HepG2 (cell line): ENCODE measurements around the gene HK2. TPM values are rescaled to one million over a fixed set of nuclear protein-coding genes. Genes with fewer than 3 reads are reported as not detected.

Experiments
- ATAC-seq: fragments of 200-7000 bp; cut with Tn5 transposase; 3 replicates; pipeline ENCODE4 v1.9.1; 2020; ENCODE audit warnings: mild to moderate bottlenecking, moderate library complexity
- BruUV-seq: library from RNA; stranded (reverse); fragments of 400-500 nt; replicated peaks from 2 replicates; lab custom pipeline; 2021; lab: Mats Ljungman, UMichigan
- CTCF ChIA-PET: fragments of 300-600 bp; formaldehyde crosslinking; extraction: SDS; loops from one replicate; lab custom pipeline; 2021; ENCODE audit warnings: low total read pairs, inconsistent platforms, low intra/inter-chr PET ratio; lab: Yijun Ruan, JAX
- POLR2A ChIA-PET: fragments of 350-600 bp; sonication (Branson Sonifier 250); formaldehyde crosslinking; loops from one replicate; lab custom pipeline; 2020; ENCODE audit warnings: antibody characterized with exemption, inconsistent platforms; lab: Yijun Ruan, JAX
- DNase-seq: peaks from one replicate; pipeline ENCODE4 v3.0.0-alpha.2; 2015; ENCODE audit warnings: low spot score
- FAIRE-seq: peaks from 3 replicates; lab custom pipeline; 2011; peaks lifted over from hg19 to GRCh38; lab: Jason Lieb, UNC
- H2AFZ ChIP-seq: one replicate; pipeline ENCODE4 v1.6.1; 2011; ENCODE audit warnings: low read length, inconsistent platforms
- H3K27ac ChIP-seq: fragments of 300-600 bp; 3 replicates; pipeline ENCODE4 v1.8.0; 2011; ENCODE audit warnings: mixed run types, mild to moderate bottlenecking, mixed read lengths, low read length, inconsistent platforms; ENCODE audit not compliant: insufficient read depth; ENCODE audit errors: extremely low read length
- H3K27me3 ChIP-seq, 2 experiments: fragments of 200-600 bp in 1 of 2; 2 replicates in 1 of 2; 3 replicates in 1 of 2; pipeline versions ENCODE4 v1.6.0 to v1.8.0; 2011; ENCODE audit warnings: low read length in 2 of 2, mild to moderate bottlenecking in 2 of 2, moderate library complexity in 2 of 2, inconsistent platforms in 1 of 2; ENCODE audit not compliant: insufficient read depth in 2 of 2, control insufficient read depth in 1 of 2
- H3K36me3 ChIP-seq, 2 experiments: fragments of 200-600 bp in 1 of 2; replicated peaks in 1 of 2; 2 replicates in 1 of 2; 3 replicates in 1 of 2; pipeline versions ENCODE4 v1.5.1 to v1.8.0; 2011; ENCODE audit warnings: low read length in 2 of 2, inconsistent platforms in 1 of 2; ENCODE audit not compliant: insufficient read depth in 2 of 2, control insufficient read depth in 1 of 2
- H3K4me1 ChIP-seq: 2 replicates; pipeline ENCODE4 v1.5.1; 2012; ENCODE audit warnings: low read length, inconsistent platforms; ENCODE audit not compliant: insufficient read depth
- H3K4me2 ChIP-seq: 2 replicates; pipeline ENCODE4 v1.6.0; 2011; ENCODE audit warnings: low read depth, low read length, inconsistent platforms
- H3K4me3 ChIP-seq, 3 experiments: fragments of 200-600 bp in 1 of 3; sonication (generic), shearing (Covaris generic) in 1 of 3; replicated peaks in 1 of 3; 2 replicates each; pipeline ENCODE4 v1.5.1; 2011 to 2016; ENCODE audit warnings: low read length in 3 of 3, inconsistent platforms in 2 of 3, low read depth in 2 of 3, mild to moderate bottlenecking in 2 of 3, control low read depth in 1 of 3, mixed read lengths in 1 of 3; ENCODE audit not compliant: insufficient read depth in 1 of 3
- H3K79me2 ChIP-seq: one replicate; pipeline ENCODE4 v1.6.1; 2011; ENCODE audit warnings: low read length, inconsistent platforms; ENCODE audit not compliant: insufficient read depth
- H3K9ac ChIP-seq: 2 replicates; pipeline ENCODE4 v1.6.0; 2011; ENCODE audit warnings: mild to moderate bottlenecking, low read depth, low read length, inconsistent platforms; ENCODE audit not compliant: insufficient read depth
- H3K9me3 ChIP-seq: 2 replicates; pipeline ENCODE4 v1.5.1; 2012; ENCODE audit warnings: mild to moderate bottlenecking, low read length
- H4K20me1 ChIP-seq: 2 replicates; pipeline ENCODE4 v1.6.0; 2011; ENCODE audit warnings: inconsistent platforms, mild to moderate bottlenecking, low read length, moderate library complexity; ENCODE audit not compliant: insufficient read depth
- AHR ChIP-seq: IDR thresholded peaks from 2 replicates; pipeline ENCODE4 v1.6.1; 2018; ENCODE audit warnings: missing genetic modification reagents, missing compliant biosample characterization
- ARID2 ChIP-seq: sonication (generic); formaldehyde crosslinking; IDR thresholded peaks from 2 replicates; pipeline ENCODE4 v1.8.1; 2022; ENCODE audit warnings: mild to moderate bottlenecking, missing genetic modification reagents, borderline replicate concordance
- HMG20B ChIP-seq: conservative IDR thresholded peaks from 2 replicates; pipeline ENCODE4 v1.6.1; 2016; ENCODE audit warnings: missing genetic modification reagents, missing compliant biosample characterization
- ISL2 ChIP-seq: sonication (generic); formaldehyde crosslinking; IDR thresholded peaks from 2 replicates; pipeline ENCODE4 v1.5.0; 2020; ENCODE audit warnings: missing genetic modification reagents
- KDM4B ChIP-seq: sonication (generic); formaldehyde crosslinking; IDR thresholded peaks from 2 replicates; pipeline ENCODE4 v1.4.0; 2020; ENCODE audit warnings: missing genetic modification reagents
- KMT2A ChIP-seq: sonication (generic); formaldehyde crosslinking; IDR thresholded peaks from 2 replicates; pipeline ENCODE4 v1.4.0; 2020; ENCODE audit warnings: missing genetic modification reagents
- LCORL ChIP-seq, 2 experiments: fragments of 450-650 bp in 1 of 2; sonication (generic) in 1 of 2; formaldehyde crosslinking in 1 of 2; IDR thresholded peaks; 2 replicates each; pipeline versions ENCODE4 v1.5.0 to v1.6.1; 2017 to 2020; ENCODE audit warnings: antibody characterized with exemption in 1 of 2, missing genetic modification reagents in 1 of 2
- MEIS1 ChIP-seq: sonication (generic); formaldehyde crosslinking; IDR thresholded peaks from 2 replicates; pipeline ENCODE4 v1.9.0; 2021; ENCODE audit warnings: mild to moderate bottlenecking, missing genetic modification reagents, moderate library complexity, borderline replicate concordance
- NR2F1 ChIP-seq, 2 experiments: fragments of 450-650 bp in 1 of 2; formaldehyde crosslinking in 1 of 2; IDR thresholded peaks; 2 replicates each; pipeline versions ENCODE4 v1.5.0 to v1.6.1; 2016 to 2020; ENCODE audit warnings: mild to moderate bottlenecking in 1 of 2, missing compliant biosample characterization in 1 of 2, missing genetic modification reagents in 1 of 2, moderate library complexity in 1 of 2
- THAP11 ChIP-seq: IDR thresholded peaks from 2 replicates; pipeline ENCODE4 v1.6.1; 2016; ENCODE audit warnings: missing biosample characterization, missing genetic modification reagents
- ZKSCAN8 ChIP-seq: IDR thresholded peaks from 2 replicates; pipeline ENCODE4 v1.6.1; 2016; ENCODE audit warnings: borderline replicate concordance, missing genetic modification reagents, missing compliant biosample characterization
- ZNF235 ChIP-seq: sonication (generic); formaldehyde crosslinking; IDR thresholded peaks from 2 replicates; pipeline ENCODE4 v1.8.1; 2023; ENCODE audit warnings: mild to moderate bottlenecking, missing genetic modification reagents, borderline replicate concordance
- ZNF350 ChIP-seq: sonication (generic); formaldehyde crosslinking; IDR thresholded peaks from 2 replicates; pipeline ENCODE4 v1.4.0; 2020; ENCODE audit warnings: mild to moderate bottlenecking, low read depth, missing genetic modification reagents, borderline replicate concordance
- ZNF530 ChIP-seq: sonication (generic); formaldehyde crosslinking; IDR thresholded peaks from 2 replicates; pipeline ENCODE4 v1.5.0; 2020; ENCODE audit warnings: low read depth, mild to moderate bottlenecking, missing genetic modification reagents
- ZNF589 ChIP-seq: sonication (generic); formaldehyde crosslinking; conservative IDR thresholded peaks from 2 replicates; pipeline ENCODE4 v1.8.0; 2022; ENCODE audit warnings: mild to moderate bottlenecking, moderate library complexity, missing genetic modification reagents
- ZNF720 ChIP-seq: sonication (generic); formaldehyde crosslinking; IDR thresholded peaks from 2 replicates; pipeline ENCODE4 v1.4.0; 2020; ENCODE audit warnings: missing genetic modification reagents
- ZNF772 ChIP-seq: sonication (generic); formaldehyde crosslinking; IDR thresholded peaks from 2 replicates; pipeline ENCODE4 v1.5.0; 2020; ENCODE audit warnings: mild to moderate bottlenecking, missing genetic modification reagents
- ZNF773 ChIP-seq: sonication (generic); formaldehyde crosslinking; IDR thresholded peaks from 2 replicates; pipeline ENCODE4 v1.4.0; 2020; ENCODE audit warnings: missing genetic modification reagents, borderline replicate concordance
- WGBS: methylation state at CpG from one replicate; pipeline ENCODE4 v1.1.6; 2017; ENCODE audit warnings: low lambda C conversion rate; 5-methylcytosine and 5-hydroxymethylcytosine counted together
- in situ Hi-C: cut with HindIII; loops from 2 replicates; pipeline ENCODE4 v1.10.0; 2017; ENCODE audit warnings: low pct_unique_long_range_greater_than_20kb; ENCODE audit not compliant: extremely low pct_ligation_motif_present
- intact Hi-C: fragments of 100-400 bp; cut with micrococcal nuclease; formaldehyde crosslinking; loops from one replicate; pipeline ENCODE4 v1.10.0; 2022; ENCODE audit not compliant: unreplicated experiment
- polyA plus RNA-seq, 8 experiments: library from polyadenylated mRNA; depleted of rRNA in 3 of 8; stranded (reverse) in 7 of 8; unstranded in 1 of 8; fragments of >200 nt; fragmentation: Illumina TruSeq in 4 of 8; extraction: Trizol in 4 of 8; gene quantifications; 2 replicates each; pipeline versions ENCODE4 v1.2.1 to v1.2.3, GENCODE V29; 2011 to 2016; ENCODE audit warnings: low read depth in 4 of 8, missing spikeins in 1 of 8, mixed read lengths in 1 of 8; ENCODE audit not compliant: insufficient read depth in 1 of 8
- total RNA-seq, 5 experiments: library from RNA; depleted of rRNA; stranded (reverse); fragments of >200 nt; fragmentation: Illumina TruSeq; extraction: Trizol; gene quantifications; 2 replicates each; pipeline ENCODE4 v1.2.3, GENCODE V29; 2016; ENCODE audit warnings: low read depth in 1 of 5
- TF ChIP-seq, protein P1 (sequence below): sonication (generic); formaldehyde crosslinking; IDR thresholded peaks from 2 replicates; pipeline ENCODE4 v1.8.1; 2023; ENCODE audit warnings: mild to moderate bottlenecking, missing genetic modification reagents, borderline replicate concordance
- TF ChIP-seq, protein P2 (sequence below): sonication (generic); formaldehyde crosslinking; IDR thresholded peaks from 2 replicates; pipeline ENCODE4 v1.4.0; 2020; ENCODE audit warnings: missing genetic modification reagents, mild to moderate bottlenecking, borderline replicate concordance
- TF ChIP-seq, protein P3 (sequence below): conservative IDR thresholded peaks from 2 replicates; pipeline ENCODE4 v1.6.1; 2018; ENCODE audit warnings: missing genetic modification reagents

HK2 gene
- total and polyA plus RNA-seq, 2 of the 13 experiments (the other 11 are each of a cell fraction or from before 2014, with no cell fraction given), result 13.2 to 101 TPM

DNA sequence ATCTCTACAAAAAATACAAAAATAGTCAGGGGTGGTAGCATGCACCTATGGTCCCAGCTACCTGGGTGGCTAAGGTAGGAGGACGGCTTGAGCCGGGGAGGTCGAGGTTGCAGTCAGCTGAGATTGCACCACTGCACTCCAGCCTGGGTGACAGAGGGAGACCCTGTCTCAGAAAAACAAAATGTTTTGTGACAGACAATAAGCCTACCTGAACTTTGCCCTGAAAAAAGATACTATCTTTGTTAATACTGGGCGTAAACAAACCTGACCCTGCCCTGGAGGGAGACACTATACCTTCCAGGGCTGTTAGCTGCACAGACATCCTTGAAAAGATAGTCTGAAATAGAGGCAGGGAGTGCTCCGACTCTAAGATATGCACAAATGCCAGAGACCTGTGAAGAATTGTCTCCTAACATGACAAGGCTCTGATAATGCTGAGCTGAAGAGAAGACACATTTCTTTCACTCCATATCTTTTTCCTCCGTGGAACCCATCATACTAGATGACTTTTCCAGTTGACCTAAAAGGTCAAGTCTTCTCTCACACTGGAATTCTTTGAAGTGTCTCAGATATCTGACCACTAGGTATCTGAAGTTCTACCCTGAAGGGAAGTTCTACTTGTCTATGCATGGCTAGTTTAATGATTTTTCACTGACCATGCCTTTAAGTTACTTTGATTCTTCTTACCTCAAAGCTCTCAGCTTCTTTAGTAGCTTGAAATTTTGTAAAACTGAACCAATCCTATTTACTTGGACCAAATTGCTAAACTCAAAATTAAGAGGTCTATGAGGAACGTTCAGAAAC, 20.9 kb upstream of the HK2 start:
- WGBS, result 3% methylated on average over 7 of the region's 7 CpGs
- no TSS peak for BruUV-seq
- Histone ChIP-seq H3K9ac (no peak overlapping the region), H3K4me3 (peak overlapping the region in 1 of 3 experiments; percentile 27; a peak in 2 of 6 replicates), H4K20me1 (no peaks in the 10 kb centered on the region), H3K36me3 (no peaks in the 10 kb centered on the region), H3K27ac (no peak overlapping the region), H3K27me3 (0 out of 5 replicates have a peak, but pooled peaks cover 0 to 6% of the 10 kb centered on the region in 2 experiments), H3K9me3 (no peaks in the 10 kb centered on the region), H3K4me2 (peak overlapping the region; percentile 64), H2AFZ (no peak overlapping the region), H3K79me2 (no peaks in the 10 kb centered on the region), H3K4me1 (peaks cover 75% of the 10 kb centered on the region)
- DNase-seq (peak; percentile 83), FAIRE-seq (peak; percentile 15), ATAC-seq (peak; percentile 45)
- CTCF ChIA-PET, result interaction anchor here (0.9 kb wide), 1 partner anchor 48 kb away, joined by 3 read pairs; no protein-coding TSS in a partner anchor
- in situ Hi-C loops, result no loop called here
- POLR2A ChIA-PET, result interaction anchor here (1.1 to 2.0 kb wide), 3 partner anchors 22 to 159 kb away, joined by 3 to 7 read pairs (median 3); partner anchors contain the start of gene SEMA4F
- intact Hi-C loops, result loop anchor here (5.0 kb wide), 1 partner anchor 96 kb away; no protein-coding TSS in a partner anchor
- TF ChIP-seq, protein P1, sequence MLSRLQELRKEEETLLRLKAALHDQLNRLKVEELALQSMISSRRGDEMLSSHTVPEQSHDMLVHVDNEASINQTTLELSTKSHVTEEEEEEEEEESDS (CRISPR knock-in tag), result 0 out of 2 replicates have a peak, but pooled peaks have one; percentile 46
- TF ChIP-seq ZKSCAN8 (CRISPR knock-in tag), result no peak
- TF ChIP-seq, protein P2, sequence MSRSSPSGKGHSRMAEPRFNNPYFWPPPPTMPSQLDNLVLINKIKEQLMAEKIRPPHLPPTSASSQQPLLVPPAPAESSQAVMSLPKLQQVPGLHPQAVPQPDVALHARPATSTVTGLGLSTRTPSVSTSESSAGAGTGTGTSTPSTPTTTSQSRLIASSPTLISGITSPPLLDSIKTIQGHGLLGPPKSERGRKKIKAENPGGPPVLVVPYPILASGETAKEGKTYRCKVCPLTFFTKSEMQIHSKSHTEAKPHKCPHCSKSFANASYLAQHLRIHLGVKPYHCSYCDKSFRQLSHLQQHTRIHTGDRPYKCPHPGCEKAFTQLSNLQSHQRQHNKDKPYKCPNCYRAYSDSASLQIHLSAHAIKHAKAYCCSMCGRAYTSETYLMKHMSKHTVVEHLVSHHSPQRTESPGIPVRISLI (CRISPR knock-in tag), result 0 out of 2 replicates have a peak, but pooled peaks have one; percentile 65
- TF ChIP-seq ZNF773 (CRISPR knock-in tag), result no peak
- no peak for TF ChIP-seq ZNF720 (CRISPR knock-in tag)
- TF ChIP-seq ZNF530 (CRISPR knock-in tag), result no peak
- TF ChIP-seq ZNF235 (CRISPR knock-in tag), result no peak
- TF ChIP-seq ARID2, result peak; percentile 59; the same call in 1 of the 2 replicates
- TF ChIP-seq, protein P3, sequence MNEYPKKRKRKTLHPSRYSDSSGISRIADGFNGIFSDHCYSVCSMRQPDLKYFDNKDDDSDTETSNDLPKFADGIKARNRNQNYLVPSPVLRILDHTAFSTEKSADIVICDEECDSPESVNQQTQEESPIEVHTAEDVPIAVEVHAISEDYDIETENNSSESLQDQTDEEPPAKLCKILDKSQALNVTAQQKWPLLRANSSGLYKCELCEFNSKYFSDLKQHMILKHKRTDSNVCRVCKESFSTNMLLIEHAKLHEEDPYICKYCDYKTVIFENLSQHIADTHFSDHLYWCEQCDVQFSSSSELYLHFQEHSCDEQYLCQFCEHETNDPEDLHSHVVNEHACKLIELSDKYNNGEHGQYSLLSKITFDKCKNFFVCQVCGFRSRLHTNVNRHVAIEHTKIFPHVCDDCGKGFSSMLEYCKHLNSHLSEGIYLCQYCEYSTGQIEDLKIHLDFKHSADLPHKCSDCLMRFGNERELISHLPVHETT (CRISPR knock-in tag), result no peak
- peak; percentile 70 for TF ChIP-seq THAP11 (CRISPR knock-in tag)
- peak; percentile 58 to 77 for TF ChIP-seq NR2F1 (CRISPR knock-in tag; IDR thresholded peaks at IDR 0.05)
- no peak for TF ChIP-seq KMT2A (CRISPR knock-in tag)
- peak; percentile 87 for TF ChIP-seq ISL2 (CRISPR knock-in tag)
- TF ChIP-seq KDM4B, result no peak
- 0 out of 2 replicates have a peak, but pooled peaks have one; percentile 42 for TF ChIP-seq HMG20B (CRISPR knock-in tag)
- TF ChIP-seq MEIS1 (CRISPR knock-in tag), result peak; percentile 45; the same call in 1 of the 2 replicates
- peak; percentile 52; the same call in 1 of the 2 replicates for TF ChIP-seq ZNF772
- TF ChIP-seq AHR (CRISPR knock-in tag), result 0 out of 2 replicates have a peak, but pooled peaks have one; percentile 41
- TF ChIP-seq ZNF350 (CRISPR knock-in tag), result no peak; the same call in 1 of the 2 replicates
- peak; percentile 40; the same call in 1 of the 2 replicates for TF ChIP-seq LCORL (IDR thresholded peaks at IDR 0.05)
- peak; percentile 91 for TF ChIP-seq LCORL (CRISPR knock-in tag; IDR thresholded peaks at IDR 0.05)
- TF ChIP-seq ZNF589 (CRISPR knock-in tag), result no peak
